HCT116 (cell line): ENCODE results near the gene SEMA3C.

ENCODE experiments used
- CBX3 ChIP-seq: IDR thresholded peaks from 2 replicates; pipeline ENCODE4 v1.6.1; 2012; ENCODE audit warnings: low read depth
- CEBPB ChIP-seq: IDR thresholded peaks from 2 replicates; pipeline ENCODE4 v1.6.1; 2012; ENCODE audit warnings: low read depth
- CTCF ChIP-seq, 3 experiments: fragments of 200-600 bp in 1 of 3; sonication (generic) in 1 of 3; IDR thresholded peaks in 2 of 3; conservative IDR thresholded peaks in 1 of 3; 2 replicates each; pipeline ENCODE4 v1.5.1; 2012 to 2017; ENCODE audit warnings: low read depth in 2 of 3, low read length in 2 of 3, antibody characterized with exemption in 1 of 3, borderline replicate concordance in 1 of 3, control low read depth in 1 of 3, mild to moderate bottlenecking in 1 of 3, mixed read lengths in 1 of 3, mixed run types in 1 of 3, moderate library complexity in 1 of 3; ENCODE audit not compliant: insufficient read depth in 1 of 3
- EZH2 ChIP-seq: fragments of 200-600 bp; sonication (generic); IDR thresholded peaks from 2 replicates; pipeline ENCODE4 v1.6.1; 2017; ENCODE audit warnings: antibody characterized with exemption, mixed run types
- MAX ChIP-seq: IDR thresholded peaks from 2 replicates; pipeline ENCODE4 v1.6.1; 2012
- POLR2A ChIP-seq: IDR thresholded peaks from 2 replicates; pipeline ENCODE4 v1.7.0; 2011; ENCODE audit warnings: borderline replicate concordance; ENCODE audit not compliant: insufficient read depth, insufficient read length; ENCODE audit errors: extremely low read depth
- POLR2AphosphoS5 ChIP-seq: IDR thresholded peaks from 2 replicates; pipeline ENCODE4 v1.6.1; 2011; ENCODE audit warnings: mild to moderate bottlenecking, low read depth, low read length, moderate library complexity
- REST ChIP-seq: IDR thresholded peaks from 2 replicates; pipeline ENCODE4 v1.6.1; 2012; ENCODE audit warnings: low read depth
- SRF ChIP-seq: IDR thresholded peaks from 2 replicates; pipeline ENCODE4 v1.6.1; 2012; ENCODE audit warnings: low read depth

- TF ChIP-seq SRF (no peak), POLR2AphosphoS5 (no peak), CTCF (IDR thresholded peaks at IDR 0.05 in 2 of 3, conservative IDR thresholded peaks at IDR 0.05 in 1 of 3; ENCODE audit: borderline replicate concordance in 1 of 3, insufficient read depth in 1 of 3, low read depth in 2 of 3, low read length in 2 of 3) (no peak), EZH2 (no peak), REST (no peak), CBX3 (no peak), CEBPB (no peak), POLR2A (no peak), MAX (no peak)
Measured at GRCh38 chr7:80929619-80930018, 10.8 kb upstream of the SEMA3C start.
